CD14-positive monocyte (primary cell): ENCODE data around the gene MUC5B. TPM values are rescaled to one million over a fixed set of nuclear protein-coding genes. Genes with fewer than 3 reads are reported as not detected.

Source experiments
- DNase-seq, 3 donors: peaks; one replicate each; pipeline ENCODE4 v3.0.0-alpha.2; 2011 to 2022
- H2AFZ ChIP-seq: 2 replicates; pipeline ENCODE4 v1.6.0; 2012; ENCODE audit warnings: mild to moderate bottlenecking, low read depth, low read length, inconsistent platforms; ENCODE audit not compliant: insufficient read depth, poor library complexity, severe bottlenecking
- H3K27ac ChIP-seq, 2 donors: 1 replicate in 1 of 2; 2 replicates in 1 of 2; pipeline ENCODE4 v1.5.1; 2012 to 2013; ENCODE audit warnings: low read length in 2 of 2, control low read depth in 1 of 2, inconsistent platforms in 1 of 2, low read depth in 1 of 2, mild to moderate bottlenecking in 1 of 2
- H3K27me3 ChIP-seq, 2 donors: one replicate each; pipeline versions ENCODE4 v1.6.0 to v1.6.1; 2011 to 2013; ENCODE audit warnings: low read length in 2 of 2; ENCODE audit not compliant: control insufficient read depth in 2 of 2, insufficient read depth in 2 of 2
- H3K36me3 ChIP-seq, 2 donors: replicated peaks in 1 of 2; 1 replicate in 1 of 2; 2 replicates in 1 of 2; pipeline versions ENCODE4 v1.5.1 to v1.6.1; 2012 to 2013; ENCODE audit warnings: low read length in 2 of 2, control low read depth in 1 of 2, inconsistent platforms in 1 of 2, mild to moderate bottlenecking in 1 of 2; ENCODE audit not compliant: insufficient read depth in 2 of 2, control insufficient read depth in 1 of 2
- H3K4me1 ChIP-seq, 2 donors: 1 replicate in 1 of 2; 2 replicates in 1 of 2; pipeline versions ENCODE4 v1.5.1 to v1.6.1; 2012 to 2013; ENCODE audit warnings: low read length in 2 of 2, control low read depth in 1 of 2, inconsistent platforms in 1 of 2, mild to moderate bottlenecking in 1 of 2, moderate library complexity in 1 of 2; ENCODE audit not compliant: insufficient read depth in 2 of 2, control insufficient read depth in 1 of 2
- H3K4me2 ChIP-seq: replicated peaks from 2 replicates; pipeline ENCODE3; 2012; ENCODE audit warnings: low read length, moderate library complexity, mild to moderate bottlenecking; ENCODE audit not compliant: poor library complexity, severe bottlenecking; ENCODE audit errors: extremely low read depth
- H3K4me3 ChIP-seq, 3 experiments: fragments of 200-600 bp in 1 of 3; sonication (generic) in 1 of 3; replicated peaks in 1 of 3; 1 replicate in 2 of 3; 2 replicates in 1 of 3; pipeline ENCODE4 v1.5.1; 2011 to 2013; ENCODE audit warnings: low read length in 3 of 3, mild to moderate bottlenecking in 3 of 3, control low read depth in 2 of 3, low read depth in 2 of 3, inconsistent platforms in 1 of 3, moderate library complexity in 1 of 3
- H3K79me2 ChIP-seq: 2 replicates; pipeline ENCODE4 v1.6.0; 2012; ENCODE audit warnings: mild to moderate bottlenecking, control low read depth, inconsistent platforms, low read length, moderate library complexity; ENCODE audit not compliant: insufficient read depth
- H3K9ac ChIP-seq: 2 replicates; pipeline ENCODE4 v1.6.0; 2017; ENCODE audit warnings: low read length, mild to moderate bottlenecking; ENCODE audit not compliant: insufficient read depth, poor library complexity, severe bottlenecking
- H3K9me3 ChIP-seq, 2 donors: replicated peaks in 1 of 2; 1 replicate in 1 of 2; 2 replicates in 1 of 2; pipeline versions ENCODE4 v1.5.1 to v1.6.1; 2012 to 2013; ENCODE audit warnings: low read length in 2 of 2, control low read depth in 1 of 2; ENCODE audit not compliant: control insufficient read depth in 1 of 2, insufficient read depth in 1 of 2
- H4K20me1 ChIP-seq: 2 replicates; pipeline ENCODE4 v1.6.0; 2012; ENCODE audit warnings: mild to moderate bottlenecking, low read length, control low read depth, moderate library complexity; ENCODE audit not compliant: insufficient read depth
- H3K27ac Mint-ChIP-seq, 7 donors: one replicate each; pipeline ENCODE4 v1.8.0; 2020; ENCODE audit warnings: mild to moderate bottlenecking in 7 of 7, mixed read lengths in 7 of 7, moderate library complexity in 6 of 7, inconsistent platforms in 2 of 7
- H3K27me3 Mint-ChIP-seq, 3 donors: one replicate each; pipeline ENCODE4 v1.8.0; 2021 to 2022; ENCODE audit warnings: low read depth in 3 of 3, mild to moderate bottlenecking in 3 of 3, mixed read lengths in 3 of 3, moderate library complexity in 3 of 3, inconsistent platforms in 1 of 3
- H3K36me3 Mint-ChIP-seq, 2 donors: one replicate each; pipeline ENCODE4 v1.8.0; 2020; ENCODE audit warnings: mixed read lengths in 2 of 2, inconsistent platforms in 1 of 2, mild to moderate bottlenecking in 1 of 2
- H3K4me1 Mint-ChIP-seq: one replicate; pipeline ENCODE4 v1.8.0; 2020; ENCODE audit warnings: mild to moderate bottlenecking, mixed read lengths
- H3K4me3 Mint-ChIP-seq, 2 donors: one replicate each; pipeline ENCODE4 v1.8.0; 2020; ENCODE audit warnings: mild to moderate bottlenecking in 2 of 2, mixed read lengths in 2 of 2, moderate library complexity in 1 of 2
- H3K9me3 Mint-ChIP-seq, 7 donors: one replicate each; pipeline ENCODE4 v1.8.0; 2020 to 2022; ENCODE audit warnings: mixed read lengths in 7 of 7, mild to moderate bottlenecking in 6 of 7, moderate library complexity in 6 of 7, inconsistent platforms in 2 of 7
- WGBS: methylation state at CpG from one replicate; pipeline ENCODE4 v1.1.5; 2013; ENCODE audit warnings: missing lambda C conversion rate; ENCODE audit not compliant: insufficient coverage; 5-methylcytosine and 5-hydroxymethylcytosine counted together
- intact Hi-C, 2 donors: fragments of 100-400 bp; cut with micrococcal nuclease; formaldehyde crosslinking; loops; one replicate each; pipeline versions ENCODE4 v1.15.0 to v1.15.1; 2023
- polyA plus RNA-seq, 3 donors: library from polyadenylated mRNA; depleted of rRNA in 1 of 3; unstranded in 2 of 3; stranded (reverse) in 1 of 3; fragments of 300-500 nt in 2 of 3; fragments of >200 nt in 1 of 3; fragmentation: Illumina TruSeq in 2 of 3; gene quantifications; 1 replicate in 2 of 3; 2 replicates in 1 of 3; pipeline ENCODE4 v1.2.3, GENCODE V29; 2012 to 2021
- TF ChIP-seq, protein P1 (sequence below): fragments of 200-600 bp; IDR thresholded peaks from one replicate; pipeline ENCODE4 v1.8.0; 2022; ENCODE audit warnings: antibody characterized with exemption, mild to moderate bottlenecking

Gene MUC5B
- polyA plus RNA-seq, 3 donors, result not detected

DNA sequence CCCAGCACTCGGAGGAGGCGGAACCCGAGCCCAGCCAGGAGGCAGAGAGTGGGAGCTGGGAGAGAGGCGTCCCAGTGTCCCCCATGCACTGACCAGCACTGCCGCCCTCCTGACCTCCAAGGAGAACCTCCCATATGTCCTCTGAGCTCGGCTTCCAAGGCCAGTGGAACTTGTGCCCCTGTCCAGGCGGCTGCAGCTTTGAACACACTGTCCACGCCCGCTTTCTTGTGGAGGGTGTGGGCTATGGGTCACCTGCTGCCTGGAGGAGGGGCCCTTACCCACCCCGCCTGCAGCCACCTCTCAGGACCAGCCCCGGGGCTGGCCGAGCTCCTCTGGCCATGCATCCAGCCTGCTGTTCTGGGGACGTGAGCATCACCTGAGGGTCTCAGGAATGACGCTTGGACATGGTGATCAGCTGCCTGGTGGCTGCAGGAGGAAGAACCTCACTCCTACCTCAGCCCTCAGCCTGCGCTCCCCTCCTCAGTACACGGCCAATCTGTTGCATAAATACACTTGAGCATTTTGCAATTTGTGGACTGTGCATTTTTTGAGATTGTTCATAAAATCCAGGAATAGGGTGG, 22.2 kb upstream of the MUC5B start:
- no peaks in the 10 kb centered on the region for H3K36me3 ChIP-seq
- no peak for DNase-seq
- H3K4me2 ChIP-seq, result no peak overlapping the region
- no peaks in the 10 kb centered on the region for H3K79me2 ChIP-seq
- no peak overlapping the region for H3K9ac ChIP-seq
- no peak overlapping the region for H3K4me3 Mint-ChIP-seq
- H3K4me3 ChIP-seq, result no peak overlapping the region
- peaks cover 0 to 3% (median 0%) of the 10 kb centered on the region in 7 donors for H3K9me3 Mint-ChIP-seq
- no peaks in the 10 kb centered on the region for H3K9me3 ChIP-seq
- H3K27me3 Mint-ChIP-seq, result peaks cover under 1 to 4% (median 3%) of the 10 kb centered on the region in 3 donors
- intact Hi-C loops, result loop anchor here in 1 of 2 donors (5.0 kb wide), 1 partner anchor 372 kb away; the partner anchor contains the start of gene DUSP8
- no peak overlapping the region for H3K27ac Mint-ChIP-seq
- H3K27ac ChIP-seq, result no peak overlapping the region
- no peaks in the 10 kb centered on the region for H3K4me1 ChIP-seq
- no peak overlapping the region for H2AFZ ChIP-seq
- TF ChIP-seq, protein P1, sequence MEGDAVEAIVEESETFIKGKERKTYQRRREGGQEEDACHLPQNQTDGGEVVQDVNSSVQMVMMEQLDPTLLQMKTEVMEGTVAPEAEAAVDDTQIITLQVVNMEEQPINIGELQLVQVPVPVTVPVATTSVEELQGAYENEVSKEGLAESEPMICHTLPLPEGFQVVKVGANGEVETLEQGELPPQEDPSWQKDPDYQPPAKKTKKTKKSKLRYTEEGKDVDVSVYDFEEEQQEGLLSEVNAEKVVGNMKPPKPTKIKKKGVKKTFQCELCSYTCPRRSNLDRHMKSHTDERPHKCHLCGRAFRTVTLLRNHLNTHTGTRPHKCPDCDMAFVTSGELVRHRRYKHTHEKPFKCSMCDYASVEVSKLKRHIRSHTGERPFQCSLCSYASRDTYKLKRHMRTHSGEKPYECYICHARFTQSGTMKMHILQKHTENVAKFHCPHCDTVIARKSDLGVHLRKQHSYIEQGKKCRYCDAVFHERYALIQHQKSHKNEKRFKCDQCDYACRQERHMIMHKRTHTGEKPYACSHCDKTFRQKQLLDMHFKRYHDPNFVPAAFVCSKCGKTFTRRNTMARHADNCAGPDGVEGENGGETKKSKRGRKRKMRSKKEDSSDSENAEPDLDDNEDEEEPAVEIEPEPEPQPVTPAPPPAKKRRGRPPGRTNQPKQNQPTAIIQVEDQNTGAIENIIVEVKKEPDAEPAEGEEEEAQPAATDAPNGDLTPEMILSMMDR, result no peak
- H3K27me3 ChIP-seq, result no peaks in the 10 kb centered on the region
- no peaks in the 10 kb centered on the region for H4K20me1 ChIP-seq
- H3K4me1 Mint-ChIP-seq, result no peaks in the 10 kb centered on the region
- WGBS, result 77% methylated on average over 13 of the region's 16 CpGs
- H3K36me3 Mint-ChIP-seq, result no peaks in the 10 kb centered on the region

DNA sequence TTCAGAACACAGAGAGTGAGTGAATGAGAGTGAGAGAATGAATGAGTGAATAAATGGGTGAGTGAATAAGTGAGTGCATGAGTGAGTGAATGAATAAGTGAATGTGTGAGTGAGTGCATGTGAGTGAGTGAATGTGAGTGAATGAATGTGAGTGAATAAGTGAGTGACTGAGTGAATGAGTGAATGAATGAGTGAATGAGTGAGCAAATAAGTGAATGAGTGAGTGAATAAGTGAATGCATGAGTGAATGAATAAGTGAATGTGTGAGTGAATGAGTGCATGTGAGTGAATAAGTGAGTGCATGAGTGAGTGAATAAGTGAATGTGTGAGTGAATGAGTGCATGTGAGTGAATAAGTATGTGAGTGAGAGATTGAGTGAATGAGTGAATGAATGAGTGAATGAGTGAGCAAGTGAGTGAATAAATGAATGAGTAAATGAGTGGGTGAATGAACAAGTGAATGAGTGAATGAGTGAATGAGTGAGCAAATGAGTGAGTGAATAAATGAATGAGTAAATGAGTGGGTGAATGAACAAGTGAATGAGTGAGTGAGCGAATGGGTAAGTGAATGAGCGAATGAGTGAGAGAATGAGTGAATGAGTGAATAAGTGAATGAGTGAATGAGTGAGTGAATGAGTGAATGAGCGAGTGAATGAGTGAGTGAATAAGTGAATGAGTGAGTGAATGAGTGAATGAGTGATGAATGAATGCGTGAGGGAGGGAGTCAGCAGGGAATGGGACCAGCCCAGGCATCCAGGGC, 21.3 kb upstream of the MUC5B start:
- Mint-ChIP-seq H3K4me3 (no peak overlapping the region), H3K36me3 (no peaks in the 10 kb centered on the region), H3K27me3 (peaks cover 2 to 4% (median 3%) of the 10 kb centered on the region in 3 donors), H3K9me3 (no peaks in the 10 kb centered on the region), H3K4me1 (no peaks in the 10 kb centered on the region), H3K27ac (no peak overlapping the region)
- no peak overlapping the region for H2AFZ ChIP-seq
- H4K20me1 ChIP-seq, result no peaks in the 10 kb centered on the region
- DNase-seq, result no peak
- H3K79me2 ChIP-seq, result no peaks in the 10 kb centered on the region
- no peaks in the 10 kb centered on the region for H3K9me3 ChIP-seq
- no peak overlapping the region for H3K4me3 ChIP-seq
- no peaks in the 10 kb centered on the region for H3K27me3 ChIP-seq
- no peak overlapping the region for H3K27ac ChIP-seq
- no peak overlapping the region for H3K9ac ChIP-seq
- TF ChIP-seq, protein P1, result no peak
- H3K4me1 ChIP-seq, result no peaks in the 10 kb centered on the region
- H3K36me3 ChIP-seq, result no peaks in the 10 kb centered on the region
- H3K4me2 ChIP-seq, result no peak overlapping the region
- 90% methylated on average over 4 of the region's 4 CpGs for WGBS
- intact Hi-C loops, result loop anchor here in 1 of 2 donors (2.0 to 5.0 kb wide), 2 partner anchors 313 to 371 kb away; partner anchors contain the start of gene DUSP8
